ENCODE data around the gene IL24.

- TF ChIP-seq CHD2 (IDR thresholded peaks at IDR 0.05; ENCODE audit: low read length, partially characterized antibody) (no peak), RNF2 (IDR thresholded peaks at IDR 0.05; ENCODE audit: borderline replicate concordance, low read depth) (no peak), HOXB13 (CRISPR knock-in tag; IDR thresholded peaks at IDR 0.05; ENCODE audit: low read depth) (no peak), CTCF (IDR thresholded peaks at IDR 0.05) (no peak), HMGXB4 (CRISPR knock-in tag; IDR thresholded peaks at IDR 0.05; ENCODE audit: borderline replicate concordance) (no peak), HOXA7 (CRISPR knock-in tag; IDR thresholded peaks at IDR 0.05) (no peak), CEBPB (IDR thresholded peaks at IDR 0.05) (no peak; a peak in 1 of 4 replicates), BHLHE40 (IDR thresholded peaks at IDR 0.05; ENCODE audit: low read depth, low read length) (no peak), POLR2A (IDR thresholded peaks at IDR 0.05; ENCODE audit: low read length) (no peak), RAD21 (conservative IDR thresholded peaks at IDR 0.05 in 1 of 2, IDR thresholded peaks at IDR 0.05 in 1 of 2) (no peak), FOSB (CRISPR knock-in tag; IDR thresholded peaks at IDR 0.05) (no peak), NFE2L2 (conservative IDR thresholded peaks at IDR 0.05; ENCODE audit: low read length) (no peak), RFX5 (IDR thresholded peaks at IDR 0.05) (no peak)
Measured at GRCh38 chr1:206895837-206896242, 1.4 kb upstream of the IL24 start.
